Sigmoid colon (tissue), 7 donors: Measurements from ENCODE around the gene RRN3. TPM values are rescaled to one million over a fixed set of nuclear protein-coding genes. Genes with fewer than 3 reads are reported as not detected.

Experiments
- DNase-seq: peaks from one replicate; pipeline ENCODE4 v3.0.0-alpha.2; 2019
- H3K27ac ChIP-seq, 4 donors: fragments of 200-600 bp; sonication (generic); one replicate each; pipeline ENCODE4 v1.5.1; 2016 to 2019; ENCODE audit warnings: mild to moderate bottlenecking in 1 of 4
- H3K27me3 ChIP-seq, 3 donors: fragments of 200-600 bp; sonication (generic); one replicate each; pipeline ENCODE4 v1.5.1; 2019; ENCODE audit warnings: mild to moderate bottlenecking in 1 of 3
- H3K36me3 ChIP-seq, 4 donors: fragments of 200-600 bp; sonication (generic); one replicate each; pipeline ENCODE4 v1.5.1; 2016 to 2019
- H3K4me1 ChIP-seq, 4 donors: fragments of 200-600 bp; sonication (generic); one replicate each; pipeline ENCODE4 v1.5.1; 2017 to 2019
- H3K4me3 ChIP-seq, 4 donors: fragments of 200-600 bp; sonication (generic); one replicate each; pipeline ENCODE4 v1.5.1; 2017 to 2019; ENCODE audit warnings: mild to moderate bottlenecking in 2 of 4, moderate library complexity in 1 of 4
- H3K9me3 ChIP-seq, 4 donors: fragments of 200-600 bp in 3 of 4; sonication (generic) in 3 of 4; one replicate each; pipeline versions ENCODE4 v1.5.1 to v1.6.1; 2013 to 2019
- CTCF ChIP-seq, 4 experiments: fragments of 450-650 bp in 3 of 4; fragments of 200-600 bp in 1 of 4; IDR thresholded peaks; one replicate each; pipeline ENCODE4 v1.5.1; 2016 to 2019; ENCODE audit warnings: antibody characterized with exemption in 4 of 4, mild to moderate bottlenecking in 3 of 4, moderate library complexity in 2 of 4
- EP300 ChIP-seq, 4 donors: sonication (generic); formaldehyde crosslinking; IDR thresholded peaks; one replicate each; pipeline ENCODE4 v1.6.1; 2017; ENCODE audit warnings: antibody characterized with exemption in 4 of 4
- POLR2A ChIP-seq, 2 donors: fragments of 450-650 bp; IDR thresholded peaks; one replicate each; pipeline ENCODE4 v1.6.1; 2016; ENCODE audit warnings: antibody characterized with exemption in 2 of 2, mild to moderate bottlenecking in 2 of 2, moderate library complexity in 2 of 2
- POLR2AphosphoS5 ChIP-seq, 4 donors: sonication (generic); formaldehyde crosslinking; IDR thresholded peaks; one replicate each; pipeline ENCODE4 v1.6.1; 2017; ENCODE audit warnings: antibody characterized with exemption in 4 of 4
- WGBS, 2 donors: extraction: QIAGEN DNeasy Blood & Tissue Kit; methylation state at CpG; one replicate each; pipeline ENCODE4 v1.1.7; 2013; 5-methylcytosine and 5-hydroxymethylcytosine counted together
- intact Hi-C: fragments of 100-400 bp; cut with DNase I; formaldehyde crosslinking; loops from one replicate; pipeline ENCODE4 v1.15.1; 2023
- polyA plus RNA-seq, 3 donors: library from polyadenylated mRNA; stranded (reverse); fragments of 200-250 nt; gene quantifications; one replicate each; pipeline ENCODE4 v1.2.3, GENCODE V29; 2013
- total RNA-seq, 4 donors: library from RNA; depleted of rRNA; stranded (reverse); fragments of >200 nt; gene quantifications; one replicate each; pipeline ENCODE4 v1.1.0, GENCODE V29; 2016
- donor health status: healthy with polysubstance abuse.
- donor health status: Bipolar disorder and iron deficiency.
- donor health status: healthy.

The RRN3 gene
- total and polyA plus RNA-seq, 7 donors = 14.5 to 27.2 (median 21.3) TPM

- no peak for TF ChIP-seq CTCF (IDR thresholded peaks at IDR 0.05)
- no peak for TF ChIP-seq EP300 (IDR thresholded peaks at IDR 0.05)
- no peak for TF ChIP-seq POLR2AphosphoS5 (IDR thresholded peaks at IDR 0.05)
- TF ChIP-seq POLR2A (IDR thresholded peaks at IDR 0.05) = no peak
- H3K4me1 ChIP-seq = peaks cover 0 to 11% (median 3%) of the 10 kb centered on the region in 4 donors
- intact Hi-C loops = loop anchor here (10.0 kb wide), 1 partner anchor 54 kb away; no protein-coding TSS in a partner anchor
- WGBS, 2 donors = 92 to 94% methylated on average over 9 of the region's 9 CpGs
- no peak for DNase-seq
- H3K9me3 ChIP-seq = no peaks in the 10 kb centered on the region
- H3K36me3 ChIP-seq = peaks cover 32 to 80% (median 57%) of the 10 kb centered on the region in 4 donors
- no peak overlapping the region for H3K4me3 ChIP-seq
- H3K27ac ChIP-seq = no peak overlapping the region
- no peaks in the 10 kb centered on the region for H3K27me3 ChIP-seq
These were observed 55.4 kb downstream of the RRN3 start for GRCh38 chr16:15038689-15039088.

GRCh38 chr16:15037745-15038144, 56.3 kb downstream of the RRN3 start:
- Histone ChIP-seq H3K4me1 (peaks cover 0 to 11% (median 6%) of the 10 kb centered on the region in 4 donors), H3K4me3 (no peak overlapping the region), H3K27me3 (no peaks in the 10 kb centered on the region), H3K9me3 (no peaks in the 10 kb centered on the region), H3K36me3 (peaks cover 36 to 88% (median 64%) of the 10 kb centered on the region in 4 donors), H3K27ac (no peak overlapping the region)
- intact Hi-C loops = loop anchor here (10.0 kb wide), 1 partner anchor 53 kb away; no protein-coding TSS in a partner anchor
- no peak for DNase-seq
- TF ChIP-seq POLR2AphosphoS5 (IDR thresholded peaks at IDR 0.05) = no peak
- TF ChIP-seq EP300 (IDR thresholded peaks at IDR 0.05) = no peak
- no peak for TF ChIP-seq POLR2A (IDR thresholded peaks at IDR 0.05)
- TF ChIP-seq CTCF (IDR thresholded peaks at IDR 0.05) = no peak
- 70 to 82% methylated on average over 4 of the region's 4 CpGs for WGBS, 2 donors

- TF ChIP-seq CTCF (IDR thresholded peaks at IDR 0.05) = no peak
- no peak for TF ChIP-seq POLR2AphosphoS5 (IDR thresholded peaks at IDR 0.05)
- TF ChIP-seq POLR2A (IDR thresholded peaks at IDR 0.05) = no peak
- TF ChIP-seq EP300 (IDR thresholded peaks at IDR 0.05) = no peak
- no peak overlapping the region for H3K27ac ChIP-seq
- H3K4me1 ChIP-seq = peaks cover 0 to 11% (median 4%) of the 10 kb centered on the region in 4 donors
- WGBS, 2 donors = 85 to 90% methylated on average over 10 of the region's 10 CpGs
- H3K9me3 ChIP-seq = no peaks in the 10 kb centered on the region
- no peaks in the 10 kb centered on the region for H3K27me3 ChIP-seq
- H3K4me3 ChIP-seq = no peak overlapping the region
- intact Hi-C loops = loop anchor here (10.0 kb wide), 1 partner anchor 52 kb away; no protein-coding TSS in a partner anchor
- peak; percentile 55 for DNase-seq
- peaks cover 41 to 96% (median 71%) of the 10 kb centered on the region in 4 donors for H3K36me3 ChIP-seq
These were observed 57.1 kb downstream of the RRN3 start for GRCh38 chr16:15037003-15037402.

- Histone ChIP-seq H3K27ac (no peak overlapping the region), H3K4me1 (peaks cover 0 to 5% (median 0%) of the 10 kb centered on the region in 4 donors), H3K27me3 (no peaks in the 10 kb centered on the region), H3K9me3 (no peaks in the 10 kb centered on the region), H3K36me3 (peaks cover 42 to 96% (median 75%) of the 10 kb centered on the region in 4 donors), H3K4me3 (no peak overlapping the region)
- intact Hi-C loops = loop anchor here (10.0 kb wide), 1 partner anchor 50 kb away; no protein-coding TSS in a partner anchor
- 83 to 88% methylated on average over 15 of the region's 15 CpGs for WGBS, 2 donors
- peak; percentile 51 for DNase-seq
- no peak for TF ChIP-seq POLR2AphosphoS5 (IDR thresholded peaks at IDR 0.05)
- TF ChIP-seq POLR2A (IDR thresholded peaks at IDR 0.05) = no peak
- TF ChIP-seq EP300 (IDR thresholded peaks at IDR 0.05) = no peak
- no peak for TF ChIP-seq CTCF (IDR thresholded peaks at IDR 0.05)
These were observed 58.8 kb downstream of the RRN3 start for GRCh38 chr16:15035163-15035729.
